ENCODE measurements around the gene FKTN.
A peak's percentile ranks its signal among the peaks of the same experiment; 100 is the strongest.
"Not testable (repeated sequence)": the region's sequence is repeated elsewhere in the genome, so short reads cannot be mapped to it uniquely, and the experiment has no call there.

The FKTN gene

DNA sequence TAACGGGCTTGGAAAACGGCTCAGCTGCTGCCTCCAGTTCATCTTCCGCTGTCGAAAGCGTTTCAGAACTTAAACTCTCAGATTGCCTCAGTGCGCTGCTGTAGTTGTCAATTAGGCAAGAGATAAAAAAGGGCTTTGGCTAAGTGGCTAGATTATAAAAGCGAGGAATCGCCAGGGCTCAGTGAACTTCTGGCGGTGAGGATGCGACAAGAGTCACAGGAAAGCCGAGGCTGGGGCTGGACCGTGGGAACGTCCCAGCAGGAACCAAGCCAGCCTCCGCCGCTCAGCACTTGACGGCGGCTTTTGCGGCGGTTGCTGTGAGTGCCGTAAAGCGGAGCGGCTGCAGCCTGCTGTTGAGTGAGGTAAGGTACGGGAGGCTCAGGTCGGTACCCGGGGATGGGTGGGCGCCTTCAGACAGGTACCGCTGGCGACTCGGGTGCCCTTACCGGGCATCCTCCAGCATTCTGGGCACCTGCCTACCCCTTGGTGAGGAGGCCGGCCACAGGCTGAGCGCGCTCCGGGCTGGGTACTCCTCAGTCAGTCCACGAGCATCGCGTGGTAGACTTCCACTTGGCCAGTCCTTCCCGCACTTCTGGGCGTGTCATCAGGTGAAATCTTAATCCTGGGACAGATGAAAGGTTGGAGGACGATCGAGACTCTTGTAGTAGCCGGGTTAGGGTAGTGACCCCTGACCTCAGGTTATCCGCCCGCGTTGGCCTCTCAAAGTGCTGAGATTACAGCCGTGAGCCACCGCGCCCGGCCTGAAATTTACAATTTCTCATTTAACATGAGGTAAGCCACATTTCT, at the start of gene FKTN:
TSS of gene FKTN (plus strand) at position 328 of the 807 bp plus-strand sequence. CDS start 16,902 bp downstream, outside the sequence.
- no peaks in the 10 kb centered on the region for H3K27me3 ChIP-seq (ENCODE audit: control insufficient read depth, insufficient read depth, low read length)
- H3K4me1 ChIP-seq (ENCODE audit: control insufficient read depth, insufficient read depth, low read length): peaks cover 6% of the 10 kb centered on the region
- H3K9ac ChIP-seq (ENCODE audit: low read length): peak within 1 kb of the TSS; percentile 67
- peak within 1 kb of the TSS; percentile 54 for H3K27ac ChIP-seq (ENCODE audit: low read depth, low read length)
- peak within 1 kb of the TSS; percentile 78 for H3K4me3 ChIP-seq (ENCODE audit: low read length)
- no peaks in the 10 kb centered on the region for H3K36me3 ChIP-seq (ENCODE audit: control insufficient read depth, insufficient read depth, low read length)

GRCh38 chr9:105508530-105508929, 49.4 kb upstream of the FKTN start:
- H3K4me1 ChIP-seq (ENCODE audit: control insufficient read depth, insufficient read depth, low read length): no peaks in the 10 kb centered on the region
- H3K27ac ChIP-seq (ENCODE audit: low read depth, low read length): no peak overlapping the region
- no peak overlapping the region for H3K4me3 ChIP-seq (ENCODE audit: low read length)
- H3K9ac ChIP-seq (ENCODE audit: low read length): no peak overlapping the region
- no peaks in the 10 kb centered on the region for H3K27me3 ChIP-seq (ENCODE audit: control insufficient read depth, insufficient read depth, low read length)
- H3K36me3 ChIP-seq (ENCODE audit: control insufficient read depth, insufficient read depth, low read length): no peaks in the 10 kb centered on the region

DNA sequence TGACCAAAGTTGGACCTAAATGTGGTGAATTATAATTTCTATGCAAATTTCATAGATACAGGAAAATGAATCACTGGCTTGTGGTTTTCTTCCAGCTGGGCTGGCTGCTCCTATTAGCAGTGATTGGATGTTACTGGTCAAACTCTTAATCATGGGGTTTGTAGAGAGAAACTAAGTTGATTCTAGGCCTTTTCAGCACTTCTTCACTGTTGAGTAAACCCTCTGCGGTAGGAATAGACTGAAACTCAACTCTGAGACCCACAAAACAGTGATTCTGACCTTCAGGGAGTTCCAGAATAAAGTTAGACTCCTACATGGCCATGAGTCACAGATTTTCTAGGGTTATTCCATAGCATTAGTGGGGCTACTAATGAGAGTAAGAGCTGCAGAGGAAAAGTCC, 47.9 kb upstream of the FKTN start:
- Histone ChIP-seq H3K9ac (ENCODE audit: low read length) (no peak overlapping the region), H3K27ac (ENCODE audit: low read depth, low read length) (no peak overlapping the region), H3K27me3 (ENCODE audit: control insufficient read depth, insufficient read depth, low read length) (no peaks in the 10 kb centered on the region), H3K4me1 (ENCODE audit: control insufficient read depth, insufficient read depth, low read length) (no peaks in the 10 kb centered on the region), H3K4me3 (ENCODE audit: low read length) (no peak overlapping the region), H3K36me3 (ENCODE audit: control insufficient read depth, insufficient read depth, low read length) (peaks cover 1% of the 10 kb centered on the region)

GRCh38 chr9:105511446-105511845, 46.5 kb upstream of the FKTN start:
- H3K27ac ChIP-seq (ENCODE audit: low read depth, low read length): no peak overlapping the region

GRCh38 chr9:105515811-105516413, 42.0 kb upstream of the FKTN start:
- H3K36me3 ChIP-seq (ENCODE audit: control insufficient read depth, insufficient read depth, low read length): peaks cover 6% of the 10 kb centered on the region
- H3K4me3 ChIP-seq (ENCODE audit: low read length): no peak overlapping the region
- no peak overlapping the region for H3K9ac ChIP-seq (ENCODE audit: low read length)
- no peak overlapping the region for H3K27ac ChIP-seq (ENCODE audit: low read depth, low read length)
- H3K4me1 ChIP-seq (ENCODE audit: control insufficient read depth, insufficient read depth, low read length): no peaks in the 10 kb centered on the region
- H3K27me3 ChIP-seq (ENCODE audit: control insufficient read depth, insufficient read depth, low read length): no peaks in the 10 kb centered on the region

More at GRCh38 chr9:105511446-105511845, 46.5 kb upstream of the FKTN start:
- H3K27me3 ChIP-seq (ENCODE audit: control insufficient read depth, insufficient read depth, low read length): no peaks in the 10 kb centered on the region
- peaks cover 6% of the 10 kb centered on the region for H3K36me3 ChIP-seq (ENCODE audit: control insufficient read depth, insufficient read depth, low read length)
- H3K4me1 ChIP-seq (ENCODE audit: control insufficient read depth, insufficient read depth, low read length): no peaks in the 10 kb centered on the region
- no peak overlapping the region for H3K9ac ChIP-seq (ENCODE audit: low read length)
- H3K4me3 ChIP-seq (ENCODE audit: low read length): no peak overlapping the region

DNA sequence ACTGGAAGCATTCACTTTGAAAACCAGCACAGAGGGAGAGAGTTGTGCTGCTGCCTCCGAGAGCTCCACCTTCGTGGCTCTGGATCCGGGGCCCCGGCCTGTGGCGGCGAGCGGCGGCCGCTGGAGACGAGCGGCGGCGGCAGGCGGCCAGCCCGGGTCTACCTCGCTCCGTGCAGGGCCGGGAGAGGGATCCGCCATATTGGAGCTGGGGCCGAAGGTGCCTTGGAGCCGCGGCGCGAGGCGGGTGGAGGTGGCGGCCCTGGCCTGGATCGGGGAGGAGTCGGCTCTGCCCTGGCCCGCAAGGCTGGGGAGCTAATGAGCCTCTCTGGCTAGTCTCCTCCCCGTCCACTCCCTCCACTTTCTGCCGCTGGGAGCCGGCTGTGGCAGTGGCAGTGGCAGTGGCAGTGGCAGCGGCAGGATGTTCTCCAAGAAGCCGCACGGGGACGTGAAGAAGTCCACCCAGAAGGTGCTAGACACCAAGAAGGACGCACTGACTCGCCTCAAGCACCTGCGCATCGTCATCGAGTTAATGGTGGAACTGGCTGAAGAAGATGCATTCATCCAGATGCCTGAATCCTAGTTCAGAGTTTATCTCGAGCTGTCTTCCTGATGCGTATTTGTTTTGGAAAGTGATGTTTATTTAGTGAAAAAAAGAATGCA, 38.1 kb upstream of the FKTN start:
- not testable (repeated sequence) for H3K27ac ChIP-seq (ENCODE audit: low read depth, low read length); H3K4me1 ChIP-seq (ENCODE audit: control insufficient read depth, insufficient read depth, low read length); H3K27me3 ChIP-seq (ENCODE audit: control insufficient read depth, insufficient read depth, low read length); H3K4me3 ChIP-seq (ENCODE audit: low read length); H3K36me3 ChIP-seq (ENCODE audit: control insufficient read depth, insufficient read depth, low read length); H3K9ac ChIP-seq (ENCODE audit: low read length)

- H3K9ac ChIP-seq (ENCODE audit: low read length); H3K4me1 ChIP-seq (ENCODE audit: control insufficient read depth, insufficient read depth, low read length); H3K27me3 ChIP-seq (ENCODE audit: control insufficient read depth, insufficient read depth, low read length); H3K36me3 ChIP-seq (ENCODE audit: control insufficient read depth, insufficient read depth, low read length); H3K4me3 ChIP-seq (ENCODE audit: low read length); H3K27ac ChIP-seq (ENCODE audit: low read depth, low read length): not testable (repeated sequence)
Observed at GRCh38 chr9:105520992-105521391, 36.9 kb upstream of the FKTN start.

DNA sequence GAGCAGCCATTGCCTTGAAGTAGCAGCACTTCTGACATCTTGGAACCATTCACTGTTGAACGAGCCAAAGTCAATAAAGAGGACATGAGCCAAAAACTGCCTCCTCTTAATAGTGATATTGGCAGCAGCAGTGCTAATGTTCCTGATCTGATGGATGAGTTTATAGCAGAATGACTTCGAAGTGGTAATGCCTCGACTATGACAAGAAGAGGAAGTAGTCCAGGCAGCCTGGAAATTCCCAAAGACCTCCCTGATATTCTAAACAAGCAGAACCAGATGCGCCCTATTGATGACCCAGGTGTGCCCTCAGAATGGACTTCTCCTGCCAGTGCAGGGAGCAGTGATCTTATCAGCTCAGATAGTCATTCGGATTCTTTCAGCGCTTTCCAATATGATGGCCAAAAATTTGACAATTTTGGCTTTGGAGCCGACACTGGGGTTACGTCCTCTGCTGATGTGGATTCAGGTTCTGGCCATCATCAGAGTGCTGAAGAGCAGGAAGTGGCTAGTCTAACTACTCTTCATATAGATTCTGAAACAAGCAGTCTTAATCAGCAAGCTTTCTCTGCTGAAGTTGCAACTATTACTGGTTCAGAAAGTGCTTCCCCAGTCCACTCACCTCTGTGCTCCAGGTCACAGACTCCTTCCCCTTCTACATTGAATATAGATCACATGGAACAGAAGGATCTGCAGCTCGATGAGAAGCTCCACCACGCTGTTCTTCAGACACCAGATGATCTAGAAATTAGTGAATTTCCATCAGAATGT, 35.1 kb upstream of the FKTN start:
- H3K27me3 ChIP-seq (ENCODE audit: control insufficient read depth, insufficient read depth, low read length); H3K4me1 ChIP-seq (ENCODE audit: control insufficient read depth, insufficient read depth, low read length); H3K4me3 ChIP-seq (ENCODE audit: low read length); H3K27ac ChIP-seq (ENCODE audit: low read depth, low read length); H3K36me3 ChIP-seq (ENCODE audit: control insufficient read depth, insufficient read depth, low read length); H3K9ac ChIP-seq (ENCODE audit: low read length): not testable (repeated sequence)

DNA sequence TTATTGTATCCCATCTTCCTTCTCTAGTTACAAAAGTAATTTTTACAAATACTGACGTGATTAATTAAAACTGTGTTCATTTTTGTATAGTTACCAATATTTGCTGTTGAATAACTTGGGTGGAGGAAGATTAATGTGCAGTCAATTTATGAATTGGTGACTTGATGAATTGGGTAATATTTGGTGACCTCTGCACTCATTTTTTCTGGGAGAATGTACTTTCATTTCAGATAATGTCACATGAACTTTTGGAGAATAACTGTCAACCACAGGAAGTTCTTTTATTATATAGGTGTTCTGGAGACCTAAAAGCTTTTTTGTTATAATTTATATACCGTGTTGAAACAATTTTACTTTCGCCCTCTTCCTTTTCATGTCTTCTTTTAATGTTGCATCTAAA, 26.4 kb upstream of the FKTN start:
- H3K4me1 ChIP-seq (ENCODE audit: control insufficient read depth, insufficient read depth, low read length): no peaks in the 10 kb centered on the region
- no peak overlapping the region for H3K27ac ChIP-seq (ENCODE audit: low read depth, low read length)
- H3K27me3 ChIP-seq (ENCODE audit: control insufficient read depth, insufficient read depth, low read length): no peaks in the 10 kb centered on the region
- H3K36me3 ChIP-seq (ENCODE audit: control insufficient read depth, insufficient read depth, low read length): no peaks in the 10 kb centered on the region
- H3K9ac ChIP-seq (ENCODE audit: low read length): no peak overlapping the region
- H3K4me3 ChIP-seq (ENCODE audit: low read length): no peak overlapping the region

DNA sequence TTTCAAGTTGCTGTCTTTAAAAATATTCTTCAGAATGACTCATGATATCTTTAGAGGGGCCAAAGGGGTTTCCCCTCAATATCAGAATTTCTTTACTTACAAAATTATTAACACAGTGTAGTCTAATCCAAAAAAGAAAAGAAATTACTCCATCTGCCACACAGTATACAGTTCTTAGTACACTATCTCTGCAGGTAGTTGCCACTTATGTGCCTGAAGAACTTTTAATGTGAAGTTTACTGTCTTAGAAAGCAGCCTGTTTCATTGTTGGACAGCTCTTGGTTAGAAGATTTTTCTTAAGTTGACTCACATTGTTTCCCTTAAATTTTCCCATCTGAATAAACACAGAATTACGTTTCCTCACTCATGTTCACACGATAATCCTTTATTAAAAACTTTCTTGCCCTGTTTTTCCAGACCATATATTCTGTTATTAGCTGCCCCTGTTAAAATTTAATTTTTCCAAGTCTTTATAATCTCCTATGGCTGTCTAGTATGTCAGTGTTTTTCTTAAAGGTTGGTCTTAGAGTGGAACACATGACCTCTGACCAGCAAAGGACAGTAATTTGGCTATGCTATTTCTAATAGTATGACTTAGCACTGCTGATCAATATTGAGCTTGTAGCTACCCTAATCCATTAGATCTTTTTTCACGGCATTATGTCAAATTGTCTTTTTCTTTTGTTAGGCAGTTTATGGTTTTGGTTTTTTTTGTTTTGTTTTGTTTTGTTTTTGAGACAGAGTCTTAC, 21.8 kb upstream of the FKTN start:
- no peak overlapping the region for H3K4me3 ChIP-seq (ENCODE audit: low read length)
- H3K27ac ChIP-seq (ENCODE audit: low read depth, low read length): no peak overlapping the region
- H3K36me3 ChIP-seq (ENCODE audit: control insufficient read depth, insufficient read depth, low read length): no peaks in the 10 kb centered on the region
- no peaks in the 10 kb centered on the region for H3K27me3 ChIP-seq (ENCODE audit: control insufficient read depth, insufficient read depth, low read length)
- H3K9ac ChIP-seq (ENCODE audit: low read length): no peak overlapping the region
- no peaks in the 10 kb centered on the region for H3K4me1 ChIP-seq (ENCODE audit: control insufficient read depth, insufficient read depth, low read length)

GRCh38 chr9:105539452-105539851, 18.5 kb upstream of the FKTN start:
- H3K9ac ChIP-seq (ENCODE audit: low read length): no peak overlapping the region
- H3K27ac ChIP-seq (ENCODE audit: low read depth, low read length): no peak overlapping the region
- H3K27me3 ChIP-seq (ENCODE audit: control insufficient read depth, insufficient read depth, low read length): no peaks in the 10 kb centered on the region
- no peaks in the 10 kb centered on the region for H3K36me3 ChIP-seq (ENCODE audit: control insufficient read depth, insufficient read depth, low read length)
- H3K4me1 ChIP-seq (ENCODE audit: control insufficient read depth, insufficient read depth, low read length): no peaks in the 10 kb centered on the region
- no peak overlapping the region for H3K4me3 ChIP-seq (ENCODE audit: low read length)

DNA sequence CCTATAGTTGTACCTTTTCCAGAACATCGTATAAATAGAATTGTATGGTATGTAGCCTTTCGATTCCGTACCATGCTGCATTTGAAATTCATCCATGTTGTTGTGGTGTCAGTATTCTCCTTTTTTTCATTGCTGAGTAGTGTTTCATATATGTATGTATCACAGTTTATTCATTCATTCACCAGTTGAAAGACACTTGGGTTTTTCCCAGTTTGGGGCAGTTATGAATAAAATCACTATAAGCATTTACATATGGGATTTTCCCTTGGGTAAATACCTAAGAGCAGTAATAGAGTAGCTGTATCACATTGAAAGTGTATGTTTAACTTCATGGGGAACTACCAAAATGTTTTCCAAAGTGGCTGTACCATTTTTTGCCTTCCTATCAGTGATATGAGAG, 16.1 kb upstream of the FKTN start:
- H3K36me3 ChIP-seq (ENCODE audit: control insufficient read depth, insufficient read depth, low read length): no peaks in the 10 kb centered on the region
- H3K27ac ChIP-seq (ENCODE audit: low read depth, low read length): no peak overlapping the region
- H3K9ac ChIP-seq (ENCODE audit: low read length): no peak overlapping the region
- H3K27me3 ChIP-seq (ENCODE audit: control insufficient read depth, insufficient read depth, low read length): no peaks in the 10 kb centered on the region
- no peak overlapping the region for H3K4me3 ChIP-seq (ENCODE audit: low read length)
- H3K4me1 ChIP-seq (ENCODE audit: control insufficient read depth, insufficient read depth, low read length): no peaks in the 10 kb centered on the region
